ENCODE data around the gene PLCG1. TPM values are rescaled to one million over a fixed set of nuclear protein-coding genes. Genes with fewer than 3 reads are reported as not detected.
A peak's percentile ranks its signal among the peaks of the same experiment; 100 is the strongest.

Gene PLCG1
- total and polyA plus RNA-seq, 8 donors = 64.9 to 251 (median 202) TPM

GRCh38 chr20:41158082-41158625, 20.8 kb downstream of the PLCG1 start:
- no peak for ATAC-seq
- intact Hi-C loops (cut with DNase I) = no loop called here
- DNase-seq = no peak
- Histone ChIP-seq H3K4me1 (peaks cover 11 to 49% of the 10 kb centered on the region in 2 donors), H3K27me3 (no peaks in the 10 kb centered on the region), H3K36me3 (peaks cover 0 to 28% of the 10 kb centered on the region in 2 donors), H3K9me3 (no peaks in the 10 kb centered on the region), H3K27ac (peak overlapping the region in 1 of 2 donors; percentile 20), H3K4me3 (no peak overlapping the region)
- TF ChIP-seq CTCF (IDR thresholded peaks at IDR 0.05) = no peak

DNA sequence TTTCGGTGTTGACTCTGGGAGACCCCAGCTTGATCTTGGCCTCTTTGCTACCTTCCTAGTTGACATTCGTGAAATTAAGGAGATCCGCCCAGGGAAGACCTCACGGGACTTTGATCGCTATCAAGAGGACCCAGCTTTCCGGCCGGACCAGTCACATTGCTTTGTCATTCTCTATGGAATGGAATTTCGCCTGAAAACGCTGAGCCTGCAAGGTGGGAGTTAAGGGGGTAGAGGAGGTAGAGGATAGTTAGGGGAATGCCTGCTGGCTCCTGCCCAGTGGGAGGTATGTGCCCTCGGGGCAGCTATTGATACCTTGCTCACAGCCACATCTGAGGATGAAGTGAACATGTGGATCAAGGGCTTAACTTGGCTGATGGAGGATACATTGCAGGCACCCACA, 22.2 kb downstream of the PLCG1 start:
- no peaks in the 10 kb centered on the region for H3K27me3 ChIP-seq
- H3K4me1 ChIP-seq = peaks cover 3 to 35% of the 10 kb centered on the region in 2 donors
- peak overlapping the region in 1 of 2 donors; percentile 48 for H3K27ac ChIP-seq
- no peak for DNase-seq
- H3K9me3 ChIP-seq = no peaks in the 10 kb centered on the region
- intact Hi-C loops (cut with DNase I) = no loop called here
- H3K4me3 ChIP-seq = no peak overlapping the region
- TF ChIP-seq CTCF (IDR thresholded peaks at IDR 0.05) = no peak
- ATAC-seq = no peak
- H3K36me3 ChIP-seq = peaks cover 3 to 42% of the 10 kb centered on the region in 2 donors

- peaks cover 3 to 53% of the 10 kb centered on the region in 2 donors for H3K36me3 ChIP-seq
- no peak for ATAC-seq
- H3K27ac ChIP-seq = no peak overlapping the region
- intact Hi-C loops (cut with DNase I) = no loop called here
- H3K4me3 ChIP-seq = no peak overlapping the region
- no peak for DNase-seq
- peaks cover 0 to 28% of the 10 kb centered on the region in 2 donors for H3K4me1 ChIP-seq
- no peak for TF ChIP-seq CTCF (IDR thresholded peaks at IDR 0.05)
- H3K9me3 ChIP-seq = no peaks in the 10 kb centered on the region
- no peaks in the 10 kb centered on the region for H3K27me3 ChIP-seq
Observed at GRCh38 chr20:41160686-41161085, 23.3 kb downstream of the PLCG1 start.

DNA sequence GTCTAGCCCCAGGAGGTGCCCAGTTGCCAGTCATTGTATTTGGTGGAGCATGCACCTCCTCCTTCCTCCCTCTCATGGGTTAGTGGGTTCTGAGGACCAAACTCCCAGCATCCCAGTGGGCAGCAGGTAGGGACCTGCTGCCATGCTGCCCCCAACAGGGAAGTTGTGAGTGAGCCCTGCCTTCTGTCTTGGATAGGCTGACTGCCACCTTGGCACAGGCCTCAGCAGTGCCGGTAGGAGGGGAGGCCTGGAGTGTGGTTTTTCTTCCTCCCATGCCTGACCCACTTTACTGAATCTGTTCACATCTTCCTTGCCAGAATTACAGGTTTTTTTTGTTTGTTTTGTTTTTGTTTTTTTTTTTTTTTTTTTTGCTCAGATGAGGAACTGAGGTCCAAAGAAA, 24.5 kb downstream of the PLCG1 start:
- Histone ChIP-seq H3K36me3 (peaks cover 3 to 65% of the 10 kb centered on the region in 2 donors), H3K9me3 (no peaks in the 10 kb centered on the region), H3K4me3 (no peak overlapping the region), H3K27me3 (no peaks in the 10 kb centered on the region), H3K4me1 (peaks cover 0 to 23% of the 10 kb centered on the region in 2 donors), H3K27ac (no peak overlapping the region)
- DNase-seq (no peak), ATAC-seq (no peak)
- TF ChIP-seq CTCF (IDR thresholded peaks at IDR 0.05) = no peak
- intact Hi-C loops (cut with DNase I) = no loop called here

- ATAC-seq (no peak), DNase-seq (no peak)
- no peak overlapping the region for H3K27ac ChIP-seq
- peaks cover 0 to 18% of the 10 kb centered on the region in 2 donors for H3K4me1 ChIP-seq
- no peak for TF ChIP-seq CTCF (IDR thresholded peaks at IDR 0.05)
- intact Hi-C loops (cut with DNase I) = no loop called here
- H3K9me3 ChIP-seq = no peaks in the 10 kb centered on the region
- no peak overlapping the region for H3K4me3 ChIP-seq
- peaks cover 3 to 71% of the 10 kb centered on the region in 2 donors for H3K36me3 ChIP-seq
- no peaks in the 10 kb centered on the region for H3K27me3 ChIP-seq
Observed at GRCh38 chr20:41162396-41162795, 25.1 kb downstream of the PLCG1 start.
